22Rv1 (cell line): ENCODE results near the gene RSPH3.

ENCODE experiments used
- CTCF ChIP-seq: fragments of 450-650 bp; IDR thresholded peaks from 2 replicates; pipeline ENCODE4 v1.5.1; 2017; ENCODE audit warnings: mild to moderate bottlenecking
- ZFX ChIP-seq: fragments of 450-650 bp; IDR thresholded peaks from 2 replicates; pipeline ENCODE4 v1.6.1; 2017; ENCODE audit warnings: antibody characterized with exemption, borderline replicate concordance

DNA sequence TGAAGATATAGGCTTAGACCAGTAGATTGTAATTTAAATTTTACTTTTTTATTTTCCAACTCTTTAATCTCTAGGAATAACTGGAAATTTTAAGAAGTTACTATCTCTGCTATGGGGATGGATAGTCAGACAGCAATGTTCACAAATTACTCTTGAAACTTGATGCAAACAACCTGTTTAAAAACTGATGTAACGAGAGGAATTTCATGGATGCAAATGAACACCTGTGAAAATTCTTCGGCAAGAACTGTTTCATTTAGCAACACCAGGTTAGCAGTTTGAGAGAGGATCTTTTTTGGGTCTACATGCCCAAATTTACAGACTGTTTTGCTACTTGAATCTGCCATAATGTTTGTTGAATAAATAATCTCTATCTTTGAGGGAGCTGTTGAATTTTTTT is 20.0 kb upstream of the RSPH3 start:
- TF ChIP-seq CTCF: no peak
- no peak for TF ChIP-seq ZFX
